ENCODE measurements around the gene UTP25.
"Not testable (repeated sequence)": the region's sequence is repeated elsewhere in the genome, so short reads cannot be mapped to it uniquely, and the experiment has no call there.

UTP25 gene

DNA sequence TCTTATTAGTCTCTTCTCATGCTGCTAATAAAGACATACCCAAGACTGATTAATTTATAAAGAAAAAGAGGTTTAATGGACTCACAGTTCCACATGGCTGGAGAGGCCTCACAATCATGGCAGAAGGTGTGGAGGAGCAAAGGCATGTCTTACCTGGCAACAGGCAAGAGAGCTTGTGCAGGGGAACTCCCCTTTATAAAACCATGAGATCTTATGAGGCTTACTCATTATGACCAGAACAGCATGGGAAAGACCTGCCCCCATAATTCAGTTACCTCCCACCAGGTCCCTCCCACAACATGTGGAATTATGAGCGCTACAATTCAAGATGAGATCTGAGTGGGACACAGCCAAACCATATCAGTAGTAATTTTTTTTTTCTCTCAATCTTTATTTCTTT lies 77.0 kb downstream of the UTP25 start:
- DNase-seq: not testable (repeated sequence)

All from RPMI8226 (cell line).